ENCODE results near the gene EXOC7.

EXOC7 gene

DNA sequence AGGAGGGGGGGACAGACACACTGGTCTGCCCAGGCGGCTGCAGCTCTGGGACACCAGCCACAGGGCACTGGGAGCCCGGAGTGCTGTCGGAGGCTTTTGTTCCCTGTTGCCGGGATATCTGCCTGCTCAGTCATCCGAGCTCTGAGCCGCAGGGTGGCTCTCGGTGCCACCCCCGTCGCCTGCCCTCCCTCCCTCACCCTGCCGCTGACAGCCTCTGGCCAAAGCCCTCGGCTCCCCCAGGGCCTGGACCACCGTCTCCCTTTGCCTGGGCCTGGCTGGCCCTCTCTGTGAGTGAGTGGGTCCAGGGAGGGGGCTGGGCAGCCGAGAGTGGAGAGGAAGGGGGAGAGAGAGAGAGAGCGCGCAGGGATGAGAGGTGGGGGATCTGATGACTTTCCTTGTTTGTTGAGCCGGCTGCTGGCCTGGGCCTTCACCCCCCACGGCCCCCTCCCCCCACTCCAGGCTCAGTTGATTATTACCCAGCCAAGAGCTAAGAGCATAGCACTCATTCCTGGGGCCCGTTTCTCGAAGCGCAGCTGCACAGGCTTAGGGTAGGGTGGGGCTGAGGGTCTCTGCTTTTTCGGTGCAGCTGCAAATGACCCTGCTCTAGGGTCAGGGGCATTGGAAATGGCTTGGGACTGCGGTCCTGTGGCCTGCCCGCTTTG is 34.8 kb upstream of the EXOC7 start:
- peak; percentile 45 for DNase-seq

DNA sequence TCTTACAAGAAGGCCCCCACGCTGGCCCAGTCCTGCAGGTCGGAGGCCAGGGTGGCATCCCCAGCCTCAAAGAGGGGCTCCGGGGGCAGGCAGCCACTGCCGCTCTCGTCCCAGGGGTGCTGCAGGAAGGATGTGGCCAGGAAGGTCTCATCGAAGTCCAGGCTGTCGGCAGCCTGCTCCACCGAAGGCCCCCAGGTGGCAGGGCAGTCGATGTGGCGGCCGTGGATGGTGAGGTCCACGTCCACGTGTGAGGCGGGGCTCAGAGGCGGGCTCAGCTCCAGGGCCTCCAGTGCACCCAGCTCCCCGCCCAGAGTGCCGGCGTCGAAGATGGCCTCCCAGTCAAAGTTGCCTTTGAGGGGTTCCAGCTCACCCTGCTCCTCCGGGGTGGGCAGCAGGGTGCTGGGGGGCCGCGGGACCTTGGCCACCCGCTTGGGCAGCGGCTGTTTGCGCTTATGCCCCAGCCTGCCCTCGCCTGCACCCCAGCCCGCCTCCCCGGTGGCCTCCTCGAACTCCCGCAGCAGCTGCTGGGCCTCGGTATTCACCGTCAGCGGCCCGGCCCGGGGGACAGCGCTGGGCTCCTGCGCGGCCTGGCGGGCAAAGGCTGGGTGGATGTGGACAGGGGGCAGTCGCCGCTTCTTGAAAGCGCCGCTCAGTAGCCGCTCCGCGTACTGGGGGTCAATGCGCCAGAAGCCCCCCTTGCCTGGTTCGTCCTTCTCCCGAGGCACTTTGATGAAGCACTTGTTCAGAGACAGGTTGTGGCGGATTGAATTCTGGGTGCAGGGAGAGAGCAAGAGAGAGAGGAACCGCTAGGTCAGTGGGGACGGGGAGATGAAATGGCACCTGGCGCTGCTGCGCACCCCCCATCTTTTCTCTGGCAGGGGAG is 34.0 kb upstream of the EXOC7 start:
- no peak for DNase-seq

- no peak for DNase-seq
Observed at GRCh38 chr17:76137001-76137350, 33.4 kb upstream of the EXOC7 start.

DNA sequence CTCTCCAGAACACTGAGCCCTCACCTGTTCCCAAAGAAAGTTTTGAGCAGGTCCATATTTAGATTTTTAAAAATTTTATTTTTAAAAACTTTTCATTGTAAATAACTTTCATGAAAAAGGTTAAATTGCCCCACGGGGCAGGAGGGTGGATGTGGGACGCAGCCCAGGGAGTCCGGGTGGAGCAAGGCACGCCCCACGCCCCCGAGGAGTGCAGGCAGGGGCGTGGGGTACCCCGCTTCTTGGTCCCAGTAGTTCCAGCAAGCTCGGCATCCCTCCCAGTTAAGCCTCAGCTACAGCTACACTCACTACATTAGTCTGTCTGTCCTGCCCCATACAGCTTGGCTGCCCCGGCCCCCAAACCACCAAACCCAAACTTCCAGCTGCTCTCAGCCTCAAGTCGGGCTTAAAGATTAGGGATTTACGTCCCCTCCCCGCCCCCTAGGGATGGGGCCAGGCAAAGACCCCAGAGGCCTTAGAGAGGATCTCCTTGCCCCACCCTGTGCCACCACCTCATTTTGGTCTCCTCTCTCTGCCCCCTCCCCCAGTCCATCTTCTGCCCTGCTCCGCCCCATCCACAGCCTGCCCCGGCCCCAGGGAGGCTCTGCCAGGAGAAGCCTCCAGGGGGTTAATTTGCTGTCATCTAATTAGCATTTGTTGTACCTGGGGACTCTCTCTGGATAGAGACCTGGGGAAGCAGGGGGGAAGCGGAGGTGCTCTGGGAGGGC is 32.9 kb upstream of the EXOC7 start:
- DNase-seq = no peak

GRCh38 chr17:76135810-76136188 is 32.2 kb upstream of the EXOC7 start:
- no peak for DNase-seq

DNA sequence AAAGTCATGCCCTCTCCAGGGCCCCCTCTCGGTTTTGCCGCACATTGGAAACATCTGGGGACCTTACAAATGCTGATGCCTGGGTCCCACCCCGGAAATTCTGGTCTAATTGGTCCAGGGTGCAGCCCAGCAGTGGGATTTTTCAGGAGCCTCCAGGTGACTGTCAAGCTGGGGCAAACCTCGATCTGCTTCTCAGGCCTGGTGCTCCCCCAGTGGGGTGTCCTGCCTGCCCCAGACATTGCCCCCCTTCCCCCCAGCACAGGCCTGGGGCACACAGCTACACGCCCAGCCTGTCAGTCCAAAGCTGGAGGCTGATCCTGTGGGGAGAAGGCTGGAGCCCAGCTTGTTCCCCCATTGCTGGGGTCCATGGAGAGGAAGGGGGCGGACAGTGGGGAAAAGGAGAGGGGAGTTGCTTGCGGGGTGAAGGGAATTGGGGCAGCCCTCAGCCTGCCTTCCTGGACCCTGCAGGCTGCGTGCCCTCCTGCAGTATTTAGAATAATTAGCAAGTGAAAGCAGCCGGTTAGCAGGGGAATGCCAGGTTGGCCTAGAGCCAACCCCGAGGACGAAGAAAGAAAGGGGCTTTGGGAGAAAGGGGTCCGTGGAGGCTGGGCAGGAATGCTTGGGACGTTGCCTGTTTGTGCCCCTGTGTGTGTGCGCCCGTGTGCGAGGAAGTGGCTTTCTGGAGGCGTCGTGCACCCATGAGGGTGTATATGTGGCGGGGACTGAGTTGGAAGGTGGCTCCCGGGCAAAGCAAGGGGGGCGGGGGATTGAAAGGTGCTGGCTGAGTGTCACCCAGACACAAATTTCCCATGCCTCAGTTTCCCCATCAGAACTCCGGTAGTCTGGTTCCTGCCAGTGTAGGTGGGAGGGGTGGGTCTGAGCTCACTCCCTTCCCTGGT is 31.6 kb upstream of the EXOC7 start:
- no peak for DNase-seq

DNA sequence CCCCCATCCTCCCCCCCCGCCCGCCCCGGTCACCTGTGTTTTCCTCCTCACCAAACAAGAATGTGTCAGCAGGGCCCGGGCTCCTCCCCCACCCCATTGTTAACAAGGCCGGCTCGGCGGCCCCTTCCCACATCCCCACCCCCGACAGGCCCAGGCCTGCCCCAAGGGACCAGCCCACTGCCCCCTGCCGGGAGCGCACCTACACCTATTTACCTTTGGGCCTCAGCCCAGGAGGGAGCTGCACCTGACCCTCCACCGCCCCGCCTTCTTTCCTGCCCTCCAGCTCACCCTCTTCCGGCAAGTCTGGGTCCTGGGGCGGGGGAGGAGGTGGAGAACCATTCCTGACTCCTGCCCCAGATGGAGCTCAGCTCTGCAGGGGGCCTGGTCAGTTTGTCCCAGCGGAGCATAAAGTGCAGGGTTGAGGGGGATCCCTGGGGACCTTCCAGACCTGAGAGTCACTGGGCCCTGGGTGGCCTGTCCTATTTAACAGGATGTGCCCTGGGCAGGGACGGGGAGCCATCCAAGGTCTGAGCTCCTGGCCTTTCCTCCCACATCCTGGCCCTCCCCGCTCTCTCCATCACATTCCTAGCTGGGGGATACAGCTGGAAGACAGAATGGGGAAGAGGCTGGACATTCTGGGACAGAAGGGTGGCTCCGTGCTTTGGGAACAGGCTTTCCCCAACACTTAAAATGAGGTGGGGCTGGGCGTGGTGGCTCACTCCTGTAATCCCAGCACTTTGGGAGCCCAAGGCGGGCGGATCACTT is 29.2 kb upstream of the EXOC7 start:
- no peak for DNase-seq

GRCh38 chr17:76131692-76132573 is 28.3 kb upstream of the EXOC7 start:
- no peak for DNase-seq

DNA sequence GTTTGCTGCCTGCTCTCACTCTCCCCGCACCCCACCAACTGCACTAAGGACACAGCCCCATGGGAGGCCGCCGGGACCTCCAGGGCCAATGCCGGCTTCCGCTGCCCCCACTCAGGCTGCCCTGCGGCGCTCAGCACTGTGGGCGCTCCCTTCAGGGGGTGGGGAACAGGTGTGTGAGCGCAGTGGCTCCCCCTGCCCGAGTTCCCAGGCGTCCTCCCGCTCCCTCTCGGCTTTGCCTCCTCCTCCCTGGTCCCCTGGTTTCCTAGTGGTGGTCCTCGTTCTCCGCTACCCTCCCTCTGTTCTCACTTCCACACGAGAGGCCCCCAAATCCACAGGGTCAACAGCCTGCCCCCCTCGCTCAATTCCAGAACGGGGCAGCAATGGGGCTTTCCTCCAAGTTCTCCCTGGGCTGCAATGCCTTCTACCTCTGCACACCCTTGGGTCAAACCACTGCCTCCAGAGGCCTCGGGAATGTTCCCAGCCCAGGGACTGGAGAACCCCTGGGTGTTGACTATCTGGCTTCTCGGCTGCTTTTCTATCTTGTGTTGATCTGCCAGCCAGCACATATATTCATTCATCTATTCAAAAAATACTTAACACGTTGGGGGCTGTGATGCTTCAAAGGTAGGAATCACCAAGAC is 27.6 kb upstream of the EXOC7 start:
- DNase-seq = no peak

DNA sequence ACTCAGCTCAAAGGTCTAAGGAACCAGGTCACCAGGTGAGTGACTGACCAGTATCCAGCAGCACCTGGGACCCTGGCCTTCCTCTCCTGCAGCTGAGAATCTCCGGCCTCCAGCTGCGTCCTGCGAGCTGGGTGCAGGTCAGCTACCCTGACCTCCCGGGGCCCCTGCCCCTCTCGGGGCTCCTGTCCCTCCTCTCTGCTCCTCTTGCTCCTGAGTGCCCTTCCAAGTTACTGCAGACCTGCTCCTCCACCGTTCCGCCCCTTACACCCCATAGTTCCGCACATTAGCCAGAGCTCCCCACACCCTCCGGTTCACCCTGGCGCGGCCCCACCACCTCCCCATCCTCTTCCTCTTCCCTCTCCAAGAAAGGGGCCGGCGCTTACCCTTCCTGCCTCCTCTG is 26.9 kb upstream of the EXOC7 start:
- no peak for DNase-seq

DNA sequence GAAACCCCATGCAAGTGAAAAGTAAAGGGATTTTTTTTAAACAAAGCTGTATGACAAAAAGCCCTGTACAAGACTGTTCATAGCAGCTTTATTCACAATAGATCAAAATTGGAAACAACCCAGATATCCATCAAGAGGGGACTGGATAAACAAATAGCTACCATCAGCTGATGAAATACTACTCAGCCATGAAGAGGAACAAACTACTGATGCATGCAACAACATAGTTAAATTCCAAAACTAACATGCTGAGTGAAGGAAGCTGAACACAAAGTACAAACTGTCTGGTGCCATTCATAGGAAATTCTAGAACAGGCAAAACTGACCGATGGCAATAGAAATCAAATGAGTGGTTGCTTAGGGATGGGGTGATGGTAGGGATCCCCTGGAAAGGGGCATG is 22.3 kb upstream of the EXOC7 start:
- no peak for DNase-seq

DNA sequence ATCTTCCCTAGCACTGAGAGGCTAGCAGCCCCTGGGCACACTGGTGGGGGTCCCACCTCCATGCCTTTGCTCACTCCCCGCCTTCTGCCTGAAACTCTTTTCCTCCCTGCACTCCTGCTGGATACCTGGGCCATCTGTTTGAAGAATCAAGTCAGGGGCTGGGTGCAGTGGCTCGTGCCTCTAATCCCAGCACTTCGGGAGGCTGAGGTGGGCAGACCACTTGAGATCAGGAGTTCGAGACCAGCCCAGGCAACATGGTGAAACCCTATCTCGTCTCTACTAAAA is 21.7 kb upstream of the EXOC7 start:
- DNase-seq = no peak

- DNase-seq = no peak
Observed at GRCh38 chr17:76124582-76125390, 21.2 kb upstream of the EXOC7 start.

- DNase-seq = no peak
Observed at GRCh38 chr17:76123749-76124581, 20.4 kb upstream of the EXOC7 start.

DNA sequence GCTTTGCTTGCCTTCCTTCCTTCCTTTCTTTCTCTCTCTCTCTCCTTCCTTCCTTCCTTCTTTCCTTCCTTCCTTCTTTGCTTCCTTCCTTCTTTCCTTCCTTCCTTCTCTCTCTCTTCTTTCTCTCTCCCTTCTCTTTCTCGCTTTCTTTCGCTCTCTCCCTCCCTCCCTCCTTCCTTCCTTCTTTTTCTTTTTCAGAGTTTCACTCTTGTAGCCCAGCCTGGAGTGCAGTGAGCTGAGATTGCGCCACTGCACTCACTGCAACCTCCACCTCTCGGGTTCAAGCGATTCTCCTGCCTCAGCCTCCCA is 19.6 kb upstream of the EXOC7 start:
- DNase-seq = no peak

DNA sequence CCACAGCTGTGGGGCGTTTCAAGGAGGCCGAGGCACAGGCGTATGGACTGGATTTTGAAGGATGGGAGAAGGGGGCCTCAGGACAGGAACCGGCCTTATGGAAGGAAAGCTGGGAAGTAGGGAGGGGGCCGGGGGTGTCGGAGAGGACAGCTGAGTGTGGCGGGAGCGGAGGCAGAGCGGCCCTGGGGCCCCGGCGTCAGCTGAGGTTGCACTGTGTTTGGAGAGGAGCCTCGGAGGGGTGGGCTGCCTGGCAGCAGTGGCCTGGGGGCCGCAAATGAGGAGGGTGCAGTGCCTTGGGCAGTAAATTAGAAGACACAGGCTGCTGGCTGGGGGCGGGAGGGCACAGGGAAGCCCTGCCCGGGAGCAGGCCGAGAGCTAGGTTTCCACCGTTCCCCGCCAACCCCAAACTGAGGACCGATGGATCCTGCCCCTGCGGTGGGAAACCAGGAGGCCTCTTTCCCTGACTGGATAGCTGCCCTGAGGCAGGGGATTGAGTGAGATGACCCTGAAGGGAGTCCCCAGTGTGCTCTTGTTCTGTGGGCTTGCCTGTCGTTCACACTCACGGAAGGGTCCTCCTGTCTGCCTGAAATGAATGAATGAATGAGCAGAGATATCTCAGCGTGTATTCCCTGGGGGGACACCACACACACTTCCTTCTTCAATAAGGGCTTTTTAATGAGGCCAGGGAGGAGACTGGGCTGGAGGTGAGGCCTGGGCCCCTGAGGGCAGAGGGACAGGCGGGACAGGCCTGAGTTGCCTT is 19.0 kb upstream of the EXOC7 start:
- no peak for DNase-seq

- DNase-seq = no peak
Observed at GRCh38 chr17:76121932-76122430, 18.4 kb upstream of the EXOC7 start.

DNA sequence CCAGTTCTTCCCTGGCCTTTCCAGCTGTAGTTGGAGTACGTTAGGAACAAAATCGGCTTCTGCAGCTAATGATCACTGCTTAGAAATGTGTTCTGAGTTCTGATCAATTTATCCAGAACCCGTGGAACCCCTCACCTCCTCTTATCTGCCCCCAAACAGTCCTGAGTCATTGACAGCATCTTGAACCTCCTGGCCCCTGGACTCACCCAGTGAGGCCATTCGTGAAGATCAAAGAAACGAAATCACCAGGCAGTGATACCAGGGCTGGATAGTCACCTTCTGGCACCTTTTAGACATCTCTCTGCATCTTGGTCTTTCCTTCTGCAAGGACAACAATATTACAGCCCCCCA is 17.0 kb upstream of the EXOC7 start:
- DNase-seq = no peak
